K562 (cell line): ENCODE measurements around the gene DNAJC25. TPM values are rescaled to one million over a fixed set of nuclear protein-coding genes. Genes with fewer than 3 reads are reported as not detected.

Experiments
- FOXA1 ChIP-seq: fragments of 450-650 bp; IDR thresholded peaks from 2 replicates; pipeline ENCODE4 v1.6.1; 2016; ENCODE audit warnings: mild to moderate bottlenecking, borderline replicate concordance
- MAFG ChIP-seq: fragments of 450-650 bp; conservative IDR thresholded peaks from 2 replicates; pipeline ENCODE4 v1.6.1; 2016; ENCODE audit warnings: missing genetic modification characterization, missing compliant biosample characterization
- MYBL2 ChIP-seq, 2 experiments: fragments of 450-650 bp in 1 of 2; sonication (generic) in 1 of 2; formaldehyde crosslinking in 1 of 2; IDR thresholded peaks; 2 replicates each; pipeline versions ENCODE4 v1.6.1 to v1.8.1; 2017 to 2022; ENCODE audit warnings: borderline replicate concordance in 1 of 2, inconsistent platforms in 1 of 2, low read depth in 1 of 2, mild to moderate bottlenecking in 1 of 2, missing genetic modification reagents in 1 of 2, moderate library complexity in 1 of 2
- MYNN ChIP-seq, 2 experiments: sonication (generic); formaldehyde crosslinking in 1 of 2; IDR thresholded peaks; 2 replicates each; pipeline versions ENCODE4 v1.5.0 to v1.6.1; 2016 to 2020; ENCODE audit warnings: antibody characterized with exemption in 1 of 2, missing genetic modification reagents in 1 of 2
- PCBP1 ChIP-seq: fragments of 200-400 bp; formaldehyde crosslinking; IDR thresholded peaks from 2 replicates; pipeline ENCODE4 v1.6.1; 2018; ENCODE audit warnings: mild to moderate bottlenecking, low read depth, low read length; ENCODE audit not compliant: poor library complexity, severe bottlenecking
- PTRF ChIP-seq: fragments of 450-650 bp; IDR thresholded peaks from 2 replicates; pipeline ENCODE4 v1.6.1; 2016; ENCODE audit warnings: mild to moderate bottlenecking, missing genetic modification characterization, missing compliant biosample characterization
- PTTG1 ChIP-seq: fragments of 450-650 bp; IDR thresholded peaks from 2 replicates; pipeline ENCODE4 v1.6.1; 2016; ENCODE audit warnings: low read depth, mild to moderate bottlenecking, missing genetic modification characterization, missing compliant biosample characterization
- RBFOX2 ChIP-seq: fragments of 200-400 bp; formaldehyde crosslinking; IDR thresholded peaks from 2 replicates; pipeline ENCODE4 v1.6.1; 2017; ENCODE audit warnings: low read depth, mild to moderate bottlenecking, low read length, moderate library complexity
- SP1 ChIP-seq: sonication (generic); formaldehyde crosslinking; IDR thresholded peaks from 2 replicates; pipeline ENCODE4 v1.8.1; 2022; ENCODE audit warnings: mild to moderate bottlenecking, missing genetic modification reagents
- TCF7 ChIP-seq: sonication (generic); IDR thresholded peaks from 2 replicates; pipeline ENCODE4 v1.6.1; 2016; ENCODE audit warnings: antibody characterized with exemption, borderline replicate concordance
- ZNF311 ChIP-seq: fragments of 250-450 bp; sonication (Bioruptor Pico); IDR thresholded peaks from 2 replicates; pipeline ENCODE4 v1.4.0; 2020; ENCODE audit warnings: mild to moderate bottlenecking, moderate library complexity
- polyA plus RNA-seq, 8 experiments: library from polyadenylated mRNA; depleted of rRNA in 4 of 8; stranded (reverse) in 5 of 8; unstranded in 3 of 8; fragments of >200 nt; fragmentation: Nextera tagmentation in 2 of 8; fragmentation: Illumina TruSeq in 1 of 8; extraction: Ambion mirVana in 2 of 8; extraction: Trizol in 1 of 8; gene quantifications; 2 replicates each; pipeline versions ENCODE4 v1.2.1 to v1.2.3, GENCODE V29; 2011 to 2014; ENCODE audit warnings: inconsistent platforms in 1 of 8, missing spikeins in 1 of 8
- total RNA-seq, 7 experiments: library from RNA; depleted of rRNA in 6 of 7; stranded (reverse); fragments of >200 nt in 6 of 7; fragmentation: Illumina TruSeq in 2 of 7; extraction: Trizol in 2 of 7; gene quantifications; 2 replicates each; pipeline versions ENCODE4 v1.2.1 to v1.2.3, GENCODE V29; 2011 to 2021; ENCODE audit warnings: low replicate concordance in 1 of 7
- TF ChIP-seq, protein P1 (sequence below): sonication (generic); formaldehyde crosslinking; IDR thresholded peaks from 2 replicates; pipeline ENCODE4 v1.8.0; 2022; ENCODE audit warnings: mild to moderate bottlenecking, missing genetic modification reagents
- TF ChIP-seq, protein P2 (sequence below): sonication (generic); formaldehyde crosslinking; IDR thresholded peaks from 2 replicates; pipeline ENCODE4 v1.9.0; 2022; ENCODE audit warnings: mild to moderate bottlenecking, missing genetic modification reagents
- TF ChIP-seq, protein P3 (sequence below): fragments of 250-450 bp; sonication (Bioruptor Pico); IDR thresholded peaks from 2 replicates; pipeline ENCODE4 v1.9.0; 2021; ENCODE audit warnings: mild to moderate bottlenecking, inconsistent platforms
- TF ChIP-seq, protein P4 (sequence below): fragments of 250-450 bp; sonication (Bioruptor Pico); IDR thresholded peaks from 2 replicates; pipeline ENCODE4 v1.8.0; 2022; ENCODE audit warnings: moderate library complexity, mild to moderate bottlenecking, inconsistent platforms
- TF ChIP-seq, protein P5 (sequence below): fragments of 450-650 bp; IDR thresholded peaks from 2 replicates; pipeline ENCODE4 v1.6.1; 2016
- TF ChIP-seq, protein P6 (sequence below), 2 experiments: IDR thresholded peaks; 2 replicates each; pipeline ENCODE4 v1.6.1; 2011; ENCODE audit warnings: borderline replicate concordance in 1 of 2, control low read depth in 1 of 2, low read depth in 1 of 2, low read length in 1 of 2, mild to moderate bottlenecking in 1 of 2, mixed read lengths in 1 of 2, moderate library complexity in 1 of 2; ENCODE audit not compliant: insufficient read depth in 1 of 2, insufficient read length in 1 of 2, poor library complexity in 1 of 2, severe bottlenecking in 1 of 2; ENCODE audit errors: extremely low read depth in 1 of 2

DNAJC25 gene
- total and polyA plus RNA-seq, 9 of the 15 experiments (the other 6 are each of a cell fraction or from before 2014, with no cell fraction given), result 3.7 to 11.2 (median 7.1) TPM

DNA sequence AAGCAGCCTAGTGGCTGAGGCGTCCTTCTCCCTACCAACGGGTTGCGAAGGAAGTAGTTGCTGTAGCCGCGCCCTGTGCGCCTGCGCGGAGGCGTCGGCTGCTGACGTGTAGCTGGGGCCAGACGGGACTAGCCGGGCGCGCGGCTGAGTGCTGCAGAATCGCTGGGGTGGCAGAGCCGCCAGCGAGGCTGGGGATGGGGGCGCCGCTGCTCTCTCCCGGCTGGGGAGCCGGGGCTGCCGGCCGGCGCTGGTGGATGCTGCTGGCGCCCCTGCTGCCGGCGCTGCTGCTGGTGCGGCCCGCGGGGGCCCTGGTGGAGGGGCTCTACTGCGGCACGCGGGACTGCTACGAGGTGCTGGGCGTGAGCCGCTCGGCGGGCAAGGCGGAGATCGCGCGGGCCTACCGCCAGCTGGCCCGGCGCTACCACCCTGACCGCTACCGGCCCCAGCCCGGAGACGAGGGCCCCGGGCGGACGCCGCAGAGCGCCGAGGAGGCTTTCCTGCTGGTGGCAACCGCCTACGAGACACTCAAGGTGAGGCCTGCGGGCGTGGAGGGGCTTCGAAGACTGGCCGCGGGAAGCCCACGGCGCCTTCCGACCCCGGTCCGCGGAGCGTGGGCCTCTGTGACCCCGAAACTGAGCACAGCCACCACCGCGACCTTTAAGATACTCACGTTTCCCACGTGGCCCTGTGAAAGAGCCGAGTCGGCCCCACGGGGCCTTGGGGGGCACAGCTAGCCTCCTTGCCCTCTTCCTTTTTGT lies at the start of gene DNAJC25 (continued):
- TF ChIP-seq, protein P1, sequence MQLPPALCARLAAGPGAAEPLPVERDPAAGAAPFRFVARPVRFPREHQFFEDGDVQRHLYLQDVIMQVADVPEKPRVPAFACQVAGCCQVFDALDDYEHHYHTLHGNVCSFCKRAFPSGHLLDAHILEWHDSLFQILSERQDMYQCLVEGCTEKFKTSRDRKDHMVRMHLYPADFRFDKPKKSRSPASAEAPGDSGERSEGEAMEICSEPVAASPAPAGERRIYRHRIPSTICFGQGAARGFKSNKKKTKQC, result peak; percentile 73
- TF ChIP-seq PCBP1 (no peak), MYBL2 (IDR thresholded peaks at IDR 0.05; ENCODE audit: low read depth) (no peak), MYBL2 (CRISPR knock-in tag; IDR thresholded peaks at IDR 0.05; ENCODE audit: borderline replicate concordance) (no peak), PTRF (tag) (no peak), RBFOX2 (peak; percentile 99), ZNF311 (CRISPR knock-in tag) (no peak), FOXA1 (no peak), SP1 (CRISPR knock-in tag) (no peak; the same call in 1 of the 2 replicates), MAFG (tag) (no peak), TCF7 (0 out of 2 replicates have a peak, but pooled peaks have one; percentile 13), PTTG1 (no peak), MYNN (IDR thresholded peaks at IDR 0.05) (no peak), MYNN (CRISPR knock-in tag; IDR thresholded peaks at IDR 0.05) (no peak)
- TF ChIP-seq, protein P2, sequence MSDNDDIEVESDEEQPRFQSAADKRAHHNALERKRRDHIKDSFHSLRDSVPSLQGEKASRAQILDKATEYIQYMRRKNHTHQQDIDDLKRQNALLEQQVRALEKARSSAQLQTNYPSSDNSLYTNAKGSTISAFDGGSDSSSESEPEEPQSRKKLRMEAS (CRISPR knock-in tag), result peak; percentile 40; the same call in 1 of the 2 replicates
- TF ChIP-seq, protein P3, sequence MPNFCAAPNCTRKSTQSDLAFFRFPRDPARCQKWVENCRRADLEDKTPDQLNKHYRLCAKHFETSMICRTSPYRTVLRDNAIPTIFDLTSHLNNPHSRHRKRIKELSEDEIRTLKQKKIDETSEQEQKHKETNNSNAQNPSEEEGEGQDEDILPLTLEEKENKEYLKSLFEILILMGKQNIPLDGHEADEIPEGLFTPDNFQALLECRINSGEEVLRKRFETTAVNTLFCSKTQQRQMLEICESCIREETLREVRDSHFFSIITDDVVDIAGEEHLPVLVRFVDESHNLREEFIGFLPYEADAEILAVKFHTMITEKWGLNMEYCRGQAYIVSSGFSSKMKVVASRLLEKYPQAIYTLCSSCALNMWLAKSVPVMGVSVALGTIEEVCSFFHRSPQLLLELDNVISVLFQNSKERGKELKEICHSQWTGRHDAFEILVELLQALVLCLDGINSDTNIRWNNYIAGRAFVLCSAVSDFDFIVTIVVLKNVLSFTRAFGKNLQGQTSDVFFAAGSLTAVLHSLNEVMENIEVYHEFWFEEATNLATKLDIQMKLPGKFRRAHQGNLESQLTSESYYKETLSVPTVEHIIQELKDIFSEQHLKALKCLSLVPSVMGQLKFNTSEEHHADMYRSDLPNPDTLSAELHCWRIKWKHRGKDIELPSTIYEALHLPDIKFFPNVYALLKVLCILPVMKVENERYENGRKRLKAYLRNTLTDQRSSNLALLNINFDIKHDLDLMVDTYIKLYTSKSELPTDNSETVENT (CRISPR knock-in tag), result peak; percentile 94
- TF ChIP-seq, protein P4, sequence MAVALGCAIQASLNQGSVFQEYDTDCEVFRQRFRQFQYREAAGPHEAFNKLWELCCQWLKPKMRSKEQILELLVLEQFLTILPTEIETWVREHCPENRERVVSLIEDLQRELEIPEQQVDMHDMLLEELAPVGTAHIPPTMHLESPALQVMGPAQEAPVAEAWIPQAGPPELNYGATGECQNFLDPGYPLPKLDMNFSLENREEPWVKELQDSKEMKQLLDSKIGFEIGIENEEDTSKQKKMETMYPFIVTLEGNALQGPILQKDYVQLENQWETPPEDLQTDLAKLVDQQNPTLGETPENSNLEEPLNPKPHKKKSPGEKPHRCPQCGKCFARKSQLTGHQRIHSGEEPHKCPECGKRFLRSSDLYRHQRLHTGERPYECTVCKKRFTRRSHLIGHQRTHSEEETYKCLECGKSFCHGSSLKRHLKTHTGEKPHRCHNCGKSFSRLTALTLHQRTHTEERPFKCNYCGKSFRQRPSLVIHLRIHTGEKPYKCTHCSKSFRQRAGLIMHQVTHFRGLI (CRISPR knock-in tag), result no peak
- TF ChIP-seq, protein P5, sequence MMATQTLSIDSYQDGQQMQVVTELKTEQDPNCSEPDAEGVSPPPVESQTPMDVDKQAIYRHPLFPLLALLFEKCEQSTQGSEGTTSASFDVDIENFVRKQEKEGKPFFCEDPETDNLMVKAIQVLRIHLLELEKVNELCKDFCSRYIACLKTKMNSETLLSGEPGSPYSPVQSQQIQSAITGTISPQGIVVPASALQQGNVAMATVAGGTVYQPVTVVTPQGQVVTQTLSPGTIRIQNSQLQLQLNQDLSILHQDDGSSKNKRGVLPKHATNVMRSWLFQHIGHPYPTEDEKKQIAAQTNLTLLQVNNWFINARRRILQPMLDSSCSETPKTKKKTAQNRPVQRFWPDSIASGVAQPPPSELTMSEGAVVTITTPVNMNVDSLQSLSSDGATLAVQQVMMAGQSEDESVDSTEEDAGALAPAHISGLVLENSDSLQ, result no peak
- TF ChIP-seq, protein P6, sequence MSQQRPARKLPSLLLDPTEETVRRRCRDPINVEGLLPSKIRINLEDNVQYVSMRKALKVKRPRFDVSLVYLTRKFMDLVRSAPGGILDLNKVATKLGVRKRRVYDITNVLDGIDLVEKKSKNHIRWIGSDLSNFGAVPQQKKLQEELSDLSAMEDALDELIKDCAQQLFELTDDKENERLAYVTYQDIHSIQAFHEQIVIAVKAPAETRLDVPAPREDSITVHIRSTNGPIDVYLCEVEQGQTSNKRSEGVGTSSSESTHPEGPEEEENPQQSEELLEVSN (IDR thresholded peaks at IDR 0.05; ENCODE audit: borderline replicate concordance in 1 of 2, extremely low read depth in 1 of 2, insufficient read depth in 1 of 2, insufficient read length in 1 of 2, low read depth in 1 of 2, low read length in 1 of 2, poor library complexity in 1 of 2, severe bottlenecking in 1 of 2), result peak; percentile 16 to 71
